ENCODE data around the gene ZNF593OS. TPM values are rescaled to one million over a fixed set of nuclear protein-coding genes. Genes with fewer than 3 reads are reported as not detected.
A peak's percentile ranks its signal among the peaks of the same experiment; 100 is the strongest.

The ZNF593OS gene
- not detected in 2 replicates for total RNA-seq

DNA sequence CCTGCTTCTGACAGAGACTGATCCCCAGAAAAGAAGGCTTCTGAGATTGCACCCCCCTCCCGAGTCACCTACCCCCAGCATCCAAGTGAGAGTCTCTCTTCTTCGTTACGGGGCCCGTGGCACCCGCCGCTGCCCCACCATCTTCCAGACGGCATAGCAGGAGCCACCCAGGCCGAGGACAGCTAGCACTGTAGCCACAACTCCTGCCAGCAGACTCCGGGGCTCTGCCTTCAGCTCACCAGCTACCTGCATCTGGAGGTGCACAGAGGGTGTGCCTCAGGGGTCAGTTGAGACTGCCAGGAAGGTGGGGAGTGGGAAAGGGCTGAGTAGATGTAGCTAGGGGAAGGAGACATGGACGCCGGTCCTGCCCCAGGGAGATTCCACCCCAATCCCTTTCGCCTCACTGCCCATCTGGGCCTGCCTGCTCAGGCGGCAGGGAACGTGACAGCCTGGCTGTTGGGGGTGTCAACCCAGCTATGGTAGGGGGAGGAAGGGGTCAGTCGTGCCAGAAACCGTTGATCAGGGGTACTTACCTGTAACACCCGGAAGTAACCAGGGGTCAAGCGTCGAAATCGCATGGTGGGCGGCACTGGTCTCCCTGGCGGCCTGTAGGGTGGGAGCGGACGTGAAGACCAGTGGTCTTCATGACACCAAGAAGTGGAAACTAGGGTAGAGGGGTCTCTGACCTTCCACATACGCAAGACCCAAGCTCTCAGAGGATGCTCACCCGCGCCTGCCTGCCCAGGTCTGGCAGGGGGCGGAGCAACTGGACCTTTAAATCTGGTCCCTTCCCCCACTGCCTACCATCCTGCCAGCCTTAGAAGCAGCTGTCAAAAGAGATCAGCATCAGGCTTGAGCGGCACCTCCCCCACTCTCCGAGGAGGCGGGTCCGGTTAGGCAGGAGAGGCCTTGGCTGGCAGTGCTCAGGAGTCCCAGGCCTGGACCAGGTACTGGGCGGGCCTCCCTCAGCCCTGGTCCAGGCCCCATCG lies at the start of gene ZNF593OS:
ZNF593OS (minus strand) TSS at position 749 of the 989 bp plus-strand sequence; CDS start at position 578, 171 bp downstream.
- peak within 1 kb of the TSS; percentile 97 for H3K4me3 ChIP-seq (ENCODE audit: low read depth, low read length)
- DNase-seq (ENCODE audit: low read depth): no peak
- TF ChIP-seq, protein P1, sequence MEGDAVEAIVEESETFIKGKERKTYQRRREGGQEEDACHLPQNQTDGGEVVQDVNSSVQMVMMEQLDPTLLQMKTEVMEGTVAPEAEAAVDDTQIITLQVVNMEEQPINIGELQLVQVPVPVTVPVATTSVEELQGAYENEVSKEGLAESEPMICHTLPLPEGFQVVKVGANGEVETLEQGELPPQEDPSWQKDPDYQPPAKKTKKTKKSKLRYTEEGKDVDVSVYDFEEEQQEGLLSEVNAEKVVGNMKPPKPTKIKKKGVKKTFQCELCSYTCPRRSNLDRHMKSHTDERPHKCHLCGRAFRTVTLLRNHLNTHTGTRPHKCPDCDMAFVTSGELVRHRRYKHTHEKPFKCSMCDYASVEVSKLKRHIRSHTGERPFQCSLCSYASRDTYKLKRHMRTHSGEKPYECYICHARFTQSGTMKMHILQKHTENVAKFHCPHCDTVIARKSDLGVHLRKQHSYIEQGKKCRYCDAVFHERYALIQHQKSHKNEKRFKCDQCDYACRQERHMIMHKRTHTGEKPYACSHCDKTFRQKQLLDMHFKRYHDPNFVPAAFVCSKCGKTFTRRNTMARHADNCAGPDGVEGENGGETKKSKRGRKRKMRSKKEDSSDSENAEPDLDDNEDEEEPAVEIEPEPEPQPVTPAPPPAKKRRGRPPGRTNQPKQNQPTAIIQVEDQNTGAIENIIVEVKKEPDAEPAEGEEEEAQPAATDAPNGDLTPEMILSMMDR (conservative IDR thresholded peaks at IDR 0.05; ENCODE audit: low read depth, low read length): no peak

DNA sequence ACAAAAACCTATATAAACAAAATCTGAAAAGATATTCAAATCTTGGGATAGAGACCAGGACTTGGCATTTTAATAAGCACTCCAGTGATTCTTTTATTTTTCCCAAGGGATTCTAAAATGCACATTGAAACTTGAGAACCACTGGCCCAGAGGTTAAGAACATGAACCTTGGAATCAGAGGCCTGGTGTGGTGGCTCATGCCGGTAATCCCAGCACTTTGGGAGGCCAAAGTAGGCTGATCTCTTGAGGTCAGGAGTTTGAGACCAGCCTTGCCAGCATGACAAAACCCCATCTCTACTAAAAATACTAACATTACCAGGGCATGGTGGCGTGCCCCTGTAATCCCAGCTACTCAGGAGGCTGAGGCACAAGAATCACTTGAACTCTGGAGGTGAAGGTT lies 49.5 kb upstream of the ZNF593OS start:
- TF ChIP-seq, protein P1 (conservative IDR thresholded peaks at IDR 0.05; ENCODE audit: low read depth, low read length): no peak
- no peak overlapping the region for H3K4me3 ChIP-seq (ENCODE audit: low read depth, low read length)
- DNase-seq (ENCODE audit: low read depth): no peak

DNA sequence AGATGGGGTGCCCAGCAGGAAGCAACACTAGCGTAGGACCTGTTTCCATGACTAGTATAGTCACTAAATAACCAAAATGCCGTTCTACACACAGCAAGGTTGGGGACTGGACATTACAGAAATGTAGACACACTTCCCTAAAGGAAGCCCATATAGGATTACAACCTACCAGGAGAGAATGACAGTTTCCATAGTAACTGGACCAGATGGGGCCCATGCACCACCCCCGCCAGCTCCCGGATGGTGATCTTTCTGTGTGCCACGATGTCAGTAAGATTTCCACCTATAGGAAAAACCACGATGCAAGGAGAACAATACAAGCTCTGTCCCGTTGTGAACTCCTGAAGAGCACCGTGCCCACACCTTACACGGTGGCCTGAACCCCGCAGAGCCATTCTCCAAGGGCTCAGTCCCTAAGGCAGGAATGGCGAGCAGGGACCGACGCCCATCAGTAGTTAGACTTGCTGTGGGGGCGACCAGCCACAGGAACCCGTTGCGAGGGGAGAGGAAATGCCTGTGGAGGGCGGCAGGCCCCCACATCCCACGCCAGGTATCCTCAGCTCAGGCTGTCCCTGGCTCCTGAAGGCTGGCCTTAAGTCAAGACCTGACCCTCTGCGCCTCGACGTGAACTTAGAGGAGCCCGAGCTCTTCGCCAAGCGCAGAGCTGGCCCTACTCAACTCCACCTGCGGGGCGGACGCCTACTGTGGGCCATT lies 48.7 kb upstream of the ZNF593OS start:
- TF ChIP-seq, protein P1 (conservative IDR thresholded peaks at IDR 0.05; ENCODE audit: low read depth, low read length): no peak
- H3K4me3 ChIP-seq (ENCODE audit: low read depth, low read length): no peak overlapping the region
- no peak for DNase-seq (ENCODE audit: low read depth)

DNA sequence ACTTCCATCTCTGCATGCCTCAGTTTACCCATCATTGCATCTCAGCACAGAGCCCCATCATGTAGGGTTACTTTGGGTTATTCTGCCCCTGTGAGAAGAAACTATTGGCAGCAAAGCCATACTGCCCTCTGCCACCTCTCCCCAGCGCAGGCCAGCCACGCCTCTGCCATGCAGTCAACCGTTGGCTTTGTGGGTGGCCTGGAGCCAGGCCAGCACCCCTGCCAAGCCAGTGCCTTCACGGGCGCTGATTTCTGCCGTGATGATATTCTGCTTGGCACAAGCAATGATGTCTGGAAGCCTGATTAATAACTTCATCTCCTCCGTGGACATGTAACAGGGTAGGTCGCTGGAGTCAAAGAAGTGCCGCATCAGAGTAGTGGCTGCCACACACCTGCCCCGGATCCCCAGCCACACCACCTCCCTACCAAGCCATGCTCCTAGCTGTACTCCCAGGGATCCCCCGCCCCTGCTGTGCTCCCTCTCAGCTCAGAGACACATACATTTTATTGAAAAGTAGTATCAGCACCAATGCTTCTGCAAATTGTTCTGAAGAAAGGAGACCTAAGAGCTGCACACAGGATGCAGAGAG lies 47.4 kb upstream of the ZNF593OS start:
- H3K4me3 ChIP-seq (ENCODE audit: low read depth, low read length): no peak overlapping the region
- TF ChIP-seq, protein P1 (conservative IDR thresholded peaks at IDR 0.05; ENCODE audit: low read depth, low read length): no peak
- DNase-seq (ENCODE audit: low read depth): no peak

DNA sequence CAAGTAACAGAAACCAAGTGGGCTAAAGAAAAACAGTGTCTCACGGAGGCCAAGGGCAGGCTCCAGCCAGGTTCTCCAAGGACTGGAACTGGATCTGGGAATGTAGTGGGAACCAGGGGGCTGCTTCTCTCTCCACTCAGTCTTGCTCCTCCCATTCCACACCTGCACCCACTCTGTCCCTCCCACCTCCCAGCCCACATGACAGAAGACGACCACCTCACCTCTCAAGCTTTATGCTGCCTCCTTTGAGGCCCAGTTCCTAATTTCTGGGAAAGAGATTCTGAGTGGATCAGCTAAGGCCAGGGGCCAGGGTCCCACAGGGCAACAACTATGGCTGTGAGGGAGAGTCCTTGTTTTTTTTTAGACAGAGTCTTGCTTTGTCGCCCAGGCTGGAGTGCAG lies 43.6 kb upstream of the ZNF593OS start:
- TF ChIP-seq, protein P1 (conservative IDR thresholded peaks at IDR 0.05; ENCODE audit: low read depth, low read length): no peak
- no peak for DNase-seq (ENCODE audit: low read depth)
- no peak overlapping the region for H3K4me3 ChIP-seq (ENCODE audit: low read depth, low read length)

DNA sequence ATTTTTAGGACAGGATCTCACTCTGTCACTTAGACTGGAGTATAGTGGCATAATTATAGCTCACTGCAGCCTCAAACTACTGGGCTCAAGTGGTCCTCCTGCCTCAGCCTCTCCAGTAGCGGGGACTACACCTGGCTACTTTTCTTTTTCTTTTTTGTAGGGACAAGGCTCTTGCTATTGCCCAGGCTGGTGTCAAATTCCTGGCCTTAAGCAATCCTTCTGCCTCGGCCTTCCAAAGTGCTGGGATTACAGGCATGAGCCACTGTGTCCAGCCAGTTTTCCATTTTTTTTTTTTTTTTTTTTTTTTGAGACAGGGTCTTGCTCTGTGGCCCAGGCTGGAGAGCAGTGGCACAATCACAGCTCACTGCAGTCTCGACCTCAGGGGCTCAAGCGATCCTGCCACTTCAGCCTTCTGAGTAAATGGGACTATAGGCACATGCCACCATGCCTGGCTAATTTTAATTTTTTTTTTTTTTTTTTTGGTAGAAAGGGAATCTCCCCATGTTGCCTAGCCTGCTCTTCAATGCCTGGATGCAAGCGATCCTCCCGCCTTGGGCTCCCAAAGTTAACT lies 41.8 kb upstream of the ZNF593OS start:
- TF ChIP-seq, protein P1 (conservative IDR thresholded peaks at IDR 0.05; ENCODE audit: low read depth, low read length): no peak
- no peak overlapping the region for H3K4me3 ChIP-seq (ENCODE audit: low read depth, low read length)
- DNase-seq (ENCODE audit: low read depth): no peak
